RWPE2 (cell line): ENCODE results near the gene EFS.
"Not testable (repeated sequence)": the region's sequence is repeated elsewhere in the genome, so short reads cannot be mapped to it uniquely, and the experiment has no call there.

Source experiments
- ATAC-seq: fragments of 200-7000 bp; cut with Tn5 transposase; 3 replicates; pipeline ENCODE4 v1.9.1; 2021; ENCODE audit warnings: low read depth
- DNase-seq: peaks from one replicate; pipeline ENCODE4 v3.0.0-alpha.2; 2020; ENCODE audit warnings: low spot score
- H3K27ac ChIP-seq: fragments of 450-650 bp; 2 replicates; pipeline ENCODE4 v1.5.1; 2017; ENCODE audit warnings: mild to moderate bottlenecking; ENCODE audit not compliant: poor library complexity, severe bottlenecking
- H3K27me3 ChIP-seq: fragments of 250-450 bp; sonication (Bioruptor Pico); 2 replicates; pipeline ENCODE4 v1.5.1; 2021; ENCODE audit warnings: mild to moderate bottlenecking, moderate library complexity; ENCODE audit not compliant: insufficient read depth, poor library complexity, severe bottlenecking
- H3K36me3 ChIP-seq: fragments of 250-450 bp; sonication (Bioruptor Pico); 2 replicates; pipeline ENCODE4 v1.5.1; 2020; ENCODE audit warnings: low read depth, mild to moderate bottlenecking, moderate library complexity
- H3K4me1 ChIP-seq: fragments of 250-450 bp; sonication (Bioruptor Pico); 2 replicates; pipeline ENCODE4 v1.5.1; 2021; ENCODE audit warnings: mild to moderate bottlenecking, moderate library complexity; ENCODE audit not compliant: insufficient read depth, poor library complexity, severe bottlenecking
- H3K4me3 ChIP-seq: fragments of 250-450 bp; sonication (Bioruptor Pico); 2 replicates; pipeline ENCODE4 v1.5.1; 2021; ENCODE audit warnings: mild to moderate bottlenecking, moderate library complexity; ENCODE audit not compliant: severe bottlenecking
- H3K9me3 ChIP-seq: fragments of 250-450 bp; sonication (Bioruptor Pico); 2 replicates; pipeline ENCODE4 v1.5.1; 2021; ENCODE audit warnings: mild to moderate bottlenecking, moderate library complexity; ENCODE audit not compliant: severe bottlenecking
- TF ChIP-seq, protein P1 (sequence below): fragments of 450-650 bp; IDR thresholded peaks from one replicate; pipeline ENCODE4 v1.5.1; 2017; ENCODE audit warnings: mild to moderate bottlenecking, moderate library complexity; ENCODE audit not compliant: poor library complexity, severe bottlenecking

EFS gene

DNA sequence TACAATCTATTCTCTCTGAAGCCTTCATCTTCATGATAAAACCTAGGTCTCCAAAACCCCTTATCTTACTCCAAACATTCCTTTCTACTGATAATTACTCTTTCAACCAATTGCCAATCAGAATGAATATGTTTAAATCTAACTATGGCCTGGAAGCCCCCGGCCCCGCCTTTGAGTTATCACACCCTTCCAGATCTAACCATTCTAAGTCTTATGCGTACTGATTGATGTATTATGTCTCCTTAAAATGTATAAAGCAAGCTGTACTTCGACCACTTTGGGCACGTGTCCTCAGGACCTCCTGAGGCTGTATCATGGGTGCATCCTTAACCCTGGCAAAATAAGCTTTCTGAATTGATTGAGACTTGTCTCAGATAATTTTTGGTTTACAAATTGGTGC, 29.3 kb downstream of the EFS start:
- no peak overlapping the region for H3K27ac ChIP-seq
- no peak for DNase-seq
- no peaks in the 10 kb centered on the region for H3K4me1 ChIP-seq
- no peak overlapping the region for H3K4me3 ChIP-seq
- no peak for ATAC-seq
- no peaks in the 10 kb centered on the region for H3K36me3 ChIP-seq
- H3K27me3 ChIP-seq = no peaks in the 10 kb centered on the region
- TF ChIP-seq, protein P1, sequence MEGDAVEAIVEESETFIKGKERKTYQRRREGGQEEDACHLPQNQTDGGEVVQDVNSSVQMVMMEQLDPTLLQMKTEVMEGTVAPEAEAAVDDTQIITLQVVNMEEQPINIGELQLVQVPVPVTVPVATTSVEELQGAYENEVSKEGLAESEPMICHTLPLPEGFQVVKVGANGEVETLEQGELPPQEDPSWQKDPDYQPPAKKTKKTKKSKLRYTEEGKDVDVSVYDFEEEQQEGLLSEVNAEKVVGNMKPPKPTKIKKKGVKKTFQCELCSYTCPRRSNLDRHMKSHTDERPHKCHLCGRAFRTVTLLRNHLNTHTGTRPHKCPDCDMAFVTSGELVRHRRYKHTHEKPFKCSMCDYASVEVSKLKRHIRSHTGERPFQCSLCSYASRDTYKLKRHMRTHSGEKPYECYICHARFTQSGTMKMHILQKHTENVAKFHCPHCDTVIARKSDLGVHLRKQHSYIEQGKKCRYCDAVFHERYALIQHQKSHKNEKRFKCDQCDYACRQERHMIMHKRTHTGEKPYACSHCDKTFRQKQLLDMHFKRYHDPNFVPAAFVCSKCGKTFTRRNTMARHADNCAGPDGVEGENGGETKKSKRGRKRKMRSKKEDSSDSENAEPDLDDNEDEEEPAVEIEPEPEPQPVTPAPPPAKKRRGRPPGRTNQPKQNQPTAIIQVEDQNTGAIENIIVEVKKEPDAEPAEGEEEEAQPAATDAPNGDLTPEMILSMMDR = no peak
- peaks cover 4% of the 10 kb centered on the region for H3K9me3 ChIP-seq

DNA sequence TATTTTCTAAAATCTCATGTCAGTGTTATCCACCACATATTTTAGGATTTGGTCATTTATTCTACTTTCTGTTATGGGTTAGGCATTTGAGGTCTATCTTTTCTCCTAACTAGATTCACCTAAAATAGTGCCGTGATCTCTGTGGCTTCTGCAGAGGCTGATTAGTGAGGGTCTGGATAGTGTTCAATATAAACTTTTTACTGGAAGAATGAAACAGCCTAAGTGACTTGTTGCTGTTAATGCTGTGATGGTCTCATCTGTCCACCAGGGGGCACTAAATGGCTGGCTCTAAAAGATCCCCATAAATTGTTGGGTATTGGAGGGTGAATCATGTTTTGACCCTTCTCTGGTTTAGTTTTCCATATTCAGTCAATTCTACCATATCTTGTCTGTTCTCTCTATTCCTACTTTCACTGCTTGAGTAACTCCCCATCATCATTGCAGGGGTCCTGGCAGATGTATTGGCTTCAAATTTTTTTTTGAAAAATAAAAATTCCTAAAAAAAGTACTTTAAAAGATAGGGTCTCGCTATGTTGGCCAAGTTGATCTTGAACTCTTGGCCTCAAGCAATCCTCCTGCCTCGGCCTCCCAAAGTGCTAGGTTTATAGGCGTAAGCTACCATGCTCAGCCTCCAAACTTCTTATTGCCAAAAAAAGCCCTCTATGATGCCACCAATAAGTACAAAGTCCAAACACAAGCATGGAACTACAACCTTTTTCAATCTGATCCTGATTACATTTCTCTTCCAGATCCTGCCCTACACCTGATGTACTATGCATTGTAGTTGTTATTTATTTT, 36.8 kb downstream of the EFS start:
- H3K4me1 ChIP-seq = no peaks in the 10 kb centered on the region
- ATAC-seq (peak; percentile 75), DNase-seq (no peak)
- TF ChIP-seq, protein P1 = peak; percentile 98
- H3K9me3 ChIP-seq = no peaks in the 10 kb centered on the region
- no peak overlapping the region for H3K27ac ChIP-seq
- H3K36me3 ChIP-seq = peaks cover 20% of the 10 kb centered on the region
- H3K27me3 ChIP-seq = no peaks in the 10 kb centered on the region
- H3K4me3 ChIP-seq = no peak overlapping the region

DNA sequence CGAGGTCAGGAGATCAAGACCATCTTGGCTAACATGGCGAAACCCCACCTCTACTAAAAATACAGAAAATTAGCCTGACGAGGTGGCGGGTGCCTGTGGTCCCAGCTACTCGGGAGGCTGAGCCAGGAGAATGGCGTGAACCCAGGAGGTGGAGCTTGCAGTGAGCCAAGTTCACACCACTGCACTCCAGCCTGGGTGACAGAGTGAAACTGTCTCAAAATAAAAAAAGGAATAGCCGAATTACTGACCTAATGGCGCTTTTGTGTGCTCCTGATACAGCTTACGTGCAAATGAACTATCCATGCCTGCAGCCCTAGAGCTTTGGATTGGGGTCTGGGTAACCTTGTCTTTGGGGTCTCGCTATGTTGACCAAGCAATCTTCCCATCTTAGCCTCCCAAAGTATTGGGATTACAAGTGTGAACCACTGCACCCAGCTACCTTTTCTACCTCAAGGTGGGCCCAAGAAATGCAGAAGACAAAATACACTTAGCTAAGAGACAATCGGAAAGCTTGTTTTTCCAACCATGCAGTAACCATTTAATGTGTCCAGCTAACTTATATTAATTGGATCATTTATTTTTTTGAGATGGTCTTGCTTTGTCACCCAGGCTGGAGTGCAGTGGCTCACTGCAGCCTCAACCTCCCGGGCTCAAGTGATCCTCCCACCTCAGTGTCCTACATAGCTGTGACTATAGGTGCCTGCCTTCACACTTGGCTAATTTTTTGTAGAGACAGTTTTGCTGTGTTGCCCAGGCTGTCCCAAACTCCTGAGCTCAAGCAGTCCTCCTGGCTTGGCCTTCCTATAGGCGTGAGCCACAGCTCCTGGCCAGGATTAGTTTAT, 38.3 kb downstream of the EFS start:
- Histone ChIP-seq H3K9me3 (no peaks in the 10 kb centered on the region), H3K4me3 (no peak overlapping the region), H3K36me3 (peaks cover 32% of the 10 kb centered on the region), H3K27ac (no peak overlapping the region), H3K4me1 (peaks cover 7% of the 10 kb centered on the region), H3K27me3 (no peaks in the 10 kb centered on the region)
- TF ChIP-seq, protein P1 = no peak
- DNase-seq (no peak), ATAC-seq (peak; percentile 5; the same call in 2 of the 3 replicates)

DNA sequence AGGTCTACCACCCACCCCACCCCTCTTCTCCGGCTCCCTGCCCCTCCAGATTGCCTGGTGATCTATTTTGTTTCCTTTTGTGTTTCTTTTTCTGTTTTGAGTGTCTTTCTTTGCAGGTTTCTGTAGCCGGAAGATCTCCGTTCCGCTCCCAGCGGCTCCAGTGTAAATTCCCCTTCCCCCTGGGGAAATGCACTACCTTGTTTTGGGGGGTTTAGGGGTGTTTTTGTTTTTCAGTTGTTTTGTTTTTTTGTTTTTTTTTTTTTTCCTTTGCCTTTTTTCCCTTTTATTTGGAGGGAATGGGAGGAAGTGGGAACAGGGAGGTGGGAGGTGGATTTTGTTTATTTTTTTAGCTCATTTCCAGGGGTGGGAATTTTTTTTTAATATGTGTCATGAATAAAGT, 39.2 kb downstream of the EFS start:
- H3K4me1 ChIP-seq, H3K27me3 ChIP-seq, H3K27ac ChIP-seq, ATAC-seq, H3K4me3 ChIP-seq, DNase-seq, H3K9me3 ChIP-seq: not testable (repeated sequence)
- peaks cover 32% of the 10 kb centered on the region for H3K36me3 ChIP-seq

DNA sequence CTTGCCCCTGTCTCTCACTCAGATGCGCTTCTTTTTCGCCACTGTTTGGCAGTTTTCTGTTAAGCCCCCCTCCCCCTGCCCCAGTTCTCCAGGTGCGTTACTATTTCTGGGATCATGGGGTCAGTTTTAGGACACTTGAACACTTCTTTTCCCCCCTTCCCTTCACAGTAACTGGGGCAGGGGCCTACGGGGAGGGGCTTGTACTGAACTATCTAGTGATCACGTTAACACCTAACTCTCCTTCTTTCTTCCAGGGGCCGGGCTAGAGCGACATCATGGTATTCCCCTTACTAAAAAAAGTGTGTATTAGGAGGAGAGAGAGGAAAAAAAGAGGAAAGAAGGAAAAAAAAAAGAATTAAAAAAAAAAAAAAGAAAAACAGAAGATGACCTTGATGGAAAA, 40.0 kb downstream of the EFS start:
- H3K4me1 ChIP-seq = peaks cover 11% of the 10 kb centered on the region
- no peak overlapping the region for H3K4me3 ChIP-seq
- DNase-seq = no peak
- ATAC-seq = no peak
- H3K27ac ChIP-seq = no peak overlapping the region
- peaks cover 34% of the 10 kb centered on the region for H3K36me3 ChIP-seq
- no peaks in the 10 kb centered on the region for H3K9me3 ChIP-seq
- TF ChIP-seq, protein P1 = no peak
- H3K27me3 ChIP-seq = no peaks in the 10 kb centered on the region
